Osteoblast (primary cell): Measurements from ENCODE around the gene NCKAP5. TPM values are rescaled to one million over a fixed set of nuclear protein-coding genes. Genes with fewer than 3 reads are reported as not detected.

Experiments used
- DNase-seq: peaks from one replicate; pipeline ENCODE4 v3.0.0; 2011; ENCODE audit warnings: low spot score, mixed read lengths; ENCODE audit not compliant: insufficient read length; ENCODE audit errors: missing footprints
- H2AFZ ChIP-seq: 2 replicates; pipeline ENCODE4 v1.6.0; 2011; ENCODE audit warnings: mild to moderate bottlenecking, low read length
- H3K27ac ChIP-seq: 2 replicates; pipeline ENCODE4 v1.5.1; 2011; ENCODE audit warnings: mild to moderate bottlenecking, low read depth, low read length, moderate library complexity
- H3K27me3 ChIP-seq: 2 replicates; pipeline ENCODE4 v1.6.0; 2012; ENCODE audit warnings: mild to moderate bottlenecking, control low read depth, inconsistent platforms, low read length, moderate library complexity; ENCODE audit not compliant: insufficient read depth
- H3K36me3 ChIP-seq: 2 replicates; pipeline ENCODE4 v1.5.1; 2011; ENCODE audit warnings: mild to moderate bottlenecking, low read length, control low read depth, moderate library complexity; ENCODE audit not compliant: insufficient read depth
- H3K4me1 ChIP-seq: 2 replicates; pipeline ENCODE4 v1.5.1; 2011; ENCODE audit warnings: mild to moderate bottlenecking, low read length, control low read depth, moderate library complexity; ENCODE audit not compliant: insufficient read depth
- H3K4me2 ChIP-seq: 2 replicates; pipeline ENCODE4 v1.6.0; 2011; ENCODE audit warnings: mild to moderate bottlenecking, low read length; ENCODE audit not compliant: insufficient read depth
- H3K4me3 ChIP-seq: fragments of 200-600 bp; sonication (generic); 3 replicates; pipeline ENCODE4 v1.5.1; 2012; ENCODE audit warnings: mild to moderate bottlenecking, low read length, inconsistent platforms; ENCODE audit not compliant: insufficient read depth
- H3K79me2 ChIP-seq: 2 replicates; pipeline ENCODE4 v1.6.0; 2012; ENCODE audit warnings: mild to moderate bottlenecking, low read length, control low read depth, inconsistent platforms; ENCODE audit not compliant: insufficient read depth
- H3K9me3 ChIP-seq: 2 replicates; pipeline ENCODE4 v1.5.1; 2011; ENCODE audit warnings: low read depth, low read length, control low read depth
- H4K20me1 ChIP-seq: 2 replicates; pipeline ENCODE4 v1.6.0; 2012; ENCODE audit warnings: mild to moderate bottlenecking, low read length, control low read depth; ENCODE audit not compliant: insufficient read depth
- total RNA-seq: library from RNA; depleted of rRNA; stranded (reverse); fragments of >200 nt; gene quantifications from 2 replicates; pipeline ENCODE4 v1.2.3, GENCODE V29; 2012
- TF ChIP-seq, protein P1 (sequence below): IDR thresholded peaks from 2 replicates; pipeline ENCODE4 v1.5.1; 2011; ENCODE audit warnings: mild to moderate bottlenecking, low read depth, low read length, moderate library complexity; ENCODE audit errors: extremely low read depth

Gene NCKAP5
- total RNA-seq, 1 donor, result 1.8 TPM

DNA sequence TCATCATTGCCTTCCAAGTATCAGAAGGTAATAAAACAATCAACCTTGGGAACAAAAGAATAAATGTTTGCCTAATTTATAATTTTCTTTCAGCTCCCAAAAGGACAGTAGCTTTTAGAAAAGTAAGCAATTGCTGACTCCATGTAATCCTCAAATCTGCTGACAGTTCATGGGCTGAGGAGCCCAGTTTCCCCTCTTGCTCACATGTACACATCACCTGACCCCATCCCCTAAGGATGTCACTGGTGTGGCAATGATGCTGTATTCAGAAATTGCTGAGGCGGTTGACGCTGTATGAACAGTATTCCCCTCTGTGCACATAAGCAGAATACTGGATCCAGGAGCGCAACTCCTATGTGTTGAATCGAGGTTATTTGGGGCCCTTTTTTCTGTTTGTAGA lies 842.1 kb downstream of the NCKAP5 start:
- no peak overlapping the region for H3K4me3 ChIP-seq
- no peaks in the 10 kb centered on the region for H3K36me3 ChIP-seq
- no peaks in the 10 kb centered on the region for H3K9me3 ChIP-seq
- no peak overlapping the region for H2AFZ ChIP-seq
- no peak overlapping the region for H3K4me2 ChIP-seq
- H4K20me1 ChIP-seq, result no peaks in the 10 kb centered on the region
- TF ChIP-seq, protein P1, sequence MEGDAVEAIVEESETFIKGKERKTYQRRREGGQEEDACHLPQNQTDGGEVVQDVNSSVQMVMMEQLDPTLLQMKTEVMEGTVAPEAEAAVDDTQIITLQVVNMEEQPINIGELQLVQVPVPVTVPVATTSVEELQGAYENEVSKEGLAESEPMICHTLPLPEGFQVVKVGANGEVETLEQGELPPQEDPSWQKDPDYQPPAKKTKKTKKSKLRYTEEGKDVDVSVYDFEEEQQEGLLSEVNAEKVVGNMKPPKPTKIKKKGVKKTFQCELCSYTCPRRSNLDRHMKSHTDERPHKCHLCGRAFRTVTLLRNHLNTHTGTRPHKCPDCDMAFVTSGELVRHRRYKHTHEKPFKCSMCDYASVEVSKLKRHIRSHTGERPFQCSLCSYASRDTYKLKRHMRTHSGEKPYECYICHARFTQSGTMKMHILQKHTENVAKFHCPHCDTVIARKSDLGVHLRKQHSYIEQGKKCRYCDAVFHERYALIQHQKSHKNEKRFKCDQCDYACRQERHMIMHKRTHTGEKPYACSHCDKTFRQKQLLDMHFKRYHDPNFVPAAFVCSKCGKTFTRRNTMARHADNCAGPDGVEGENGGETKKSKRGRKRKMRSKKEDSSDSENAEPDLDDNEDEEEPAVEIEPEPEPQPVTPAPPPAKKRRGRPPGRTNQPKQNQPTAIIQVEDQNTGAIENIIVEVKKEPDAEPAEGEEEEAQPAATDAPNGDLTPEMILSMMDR, result no peak
- DNase-seq, result no peak
- H3K4me1 ChIP-seq, result no peaks in the 10 kb centered on the region
- H3K27me3 ChIP-seq, result no peaks in the 10 kb centered on the region
- H3K27ac ChIP-seq, result no peak overlapping the region
- H3K79me2 ChIP-seq, result no peaks in the 10 kb centered on the region

DNA sequence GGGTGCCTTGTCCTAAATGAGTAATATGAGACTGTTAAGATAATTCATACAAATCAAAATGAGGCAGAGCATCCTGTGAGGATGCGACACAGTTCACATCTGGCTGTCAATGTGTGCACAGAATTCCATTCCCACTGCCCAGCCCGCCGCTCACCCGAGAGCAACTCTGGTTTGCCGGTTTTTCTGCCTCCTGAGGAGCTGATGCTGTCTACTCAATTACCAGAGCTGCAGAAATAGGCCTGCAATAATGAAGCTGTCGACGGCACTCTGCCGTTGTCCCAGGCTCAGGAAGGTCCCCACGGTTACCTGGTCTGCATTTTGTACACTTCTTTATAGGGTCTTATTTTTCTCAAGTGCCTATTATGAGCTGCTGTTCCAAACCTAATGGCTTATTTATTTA lies 842.5 kb downstream of the NCKAP5 start:
- Histone ChIP-seq H4K20me1 (no peaks in the 10 kb centered on the region), H3K4me1 (no peaks in the 10 kb centered on the region)

DNA sequence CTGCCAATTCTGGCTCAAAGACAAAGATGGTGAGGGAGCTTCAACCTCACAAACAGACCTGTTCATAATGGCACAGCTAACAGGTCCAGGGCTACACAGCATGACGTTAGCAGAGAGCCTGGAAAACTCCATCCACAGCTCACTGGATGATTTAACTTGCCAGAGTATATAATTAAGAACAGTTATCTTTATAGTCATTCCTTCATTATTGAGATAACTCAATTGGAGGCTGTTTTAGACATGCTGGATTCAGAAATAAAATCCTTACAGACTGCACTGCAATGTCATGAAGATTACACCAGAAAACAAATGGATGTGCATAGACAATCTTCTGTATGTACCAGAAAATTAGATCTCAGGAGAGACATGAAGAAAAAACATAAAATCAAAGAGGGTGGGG lies 843.1 kb downstream of the NCKAP5 start:
- no peaks in the 10 kb centered on the region for H3K9me3 ChIP-seq
- H4K20me1 ChIP-seq, result no peaks in the 10 kb centered on the region
- H3K27me3 ChIP-seq, result no peaks in the 10 kb centered on the region
- H3K4me3 ChIP-seq, result no peak overlapping the region
- H3K79me2 ChIP-seq, result no peaks in the 10 kb centered on the region
- no peak overlapping the region for H3K27ac ChIP-seq
- H3K4me1 ChIP-seq, result no peaks in the 10 kb centered on the region
- no peaks in the 10 kb centered on the region for H3K36me3 ChIP-seq
- TF ChIP-seq, protein P1, result no peak
- no peak overlapping the region for H2AFZ ChIP-seq
- no peak overlapping the region for H3K4me2 ChIP-seq
- DNase-seq, result no peak

More for the DNA sequence above, 842.5 kb downstream of the NCKAP5 start:
- H2AFZ ChIP-seq, result no peak overlapping the region
- no peaks in the 10 kb centered on the region for H3K9me3 ChIP-seq
- DNase-seq, result no peak
- TF ChIP-seq, protein P1, result no peak
- no peak overlapping the region for H3K27ac ChIP-seq
- H3K36me3 ChIP-seq, result no peaks in the 10 kb centered on the region
- no peak overlapping the region for H3K4me3 ChIP-seq
- no peaks in the 10 kb centered on the region for H3K27me3 ChIP-seq
- H3K4me2 ChIP-seq, result no peak overlapping the region
- H3K79me2 ChIP-seq, result no peaks in the 10 kb centered on the region

DNA sequence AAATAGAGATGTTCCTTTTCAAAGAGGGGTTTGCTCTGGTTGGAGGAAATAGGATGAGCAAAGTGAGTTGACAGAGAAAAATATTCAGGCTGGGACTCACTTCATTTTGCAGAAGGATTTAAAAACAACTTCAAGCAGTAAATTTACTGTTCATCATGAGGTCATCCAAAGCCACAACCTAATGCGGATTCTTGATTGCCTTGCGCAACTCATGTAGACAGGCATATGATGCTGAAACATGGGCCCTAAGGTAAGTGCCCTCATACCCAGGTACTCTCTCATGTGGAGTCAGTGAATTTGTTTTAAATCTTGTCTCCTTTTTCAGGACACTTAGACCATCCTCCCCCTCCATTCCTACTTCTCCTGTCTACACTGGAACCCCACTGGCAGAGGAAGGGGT lies 846.3 kb downstream of the NCKAP5 start:
- H3K9me3 ChIP-seq, result no peaks in the 10 kb centered on the region
- H3K27ac ChIP-seq, result no peak overlapping the region
- no peaks in the 10 kb centered on the region for H3K36me3 ChIP-seq
- H4K20me1 ChIP-seq, result no peaks in the 10 kb centered on the region
- H3K27me3 ChIP-seq, result no peaks in the 10 kb centered on the region
- H3K4me2 ChIP-seq, result no peak overlapping the region
- DNase-seq, result no peak
- TF ChIP-seq, protein P1, result no peak
- H3K79me2 ChIP-seq, result no peaks in the 10 kb centered on the region
- no peak overlapping the region for H3K4me3 ChIP-seq
- H2AFZ ChIP-seq, result no peak overlapping the region
- no peaks in the 10 kb centered on the region for H3K4me1 ChIP-seq
